Adipose tissue (tissue), 3 donors: ENCODE results near the gene CYLD. TPM values are rescaled to one million over a fixed set of nuclear protein-coding genes. Genes with fewer than 3 reads are reported as not detected.

ENCODE experiments used
- H3K27ac ChIP-seq: one replicate; pipeline ENCODE4 v1.5.1; 2013; ENCODE audit warnings: low read depth, low read length
- WGBS, 3 donors: extraction: QIAGEN DNeasy Blood & Tissue Kit; methylation state at CpG; one replicate each; pipeline ENCODE4 v1.1.7; 2013; 5-methylcytosine and 5-hydroxymethylcytosine counted together
- polyA plus RNA-seq, 3 donors: library from polyadenylated mRNA; stranded (reverse); fragments of 200-250 nt; gene quantifications; one replicate each; pipeline ENCODE4 v1.2.3, GENCODE V29; 2013
- donor health status: healthy with polysubstance abuse.
- donor health status: Bipolar disorder and iron deficiency.
- donor health status: healthy.

Gene CYLD
- polyA plus RNA-seq, 3 donors: 5.8 to 12.5 (median 11.9) TPM

DNA sequence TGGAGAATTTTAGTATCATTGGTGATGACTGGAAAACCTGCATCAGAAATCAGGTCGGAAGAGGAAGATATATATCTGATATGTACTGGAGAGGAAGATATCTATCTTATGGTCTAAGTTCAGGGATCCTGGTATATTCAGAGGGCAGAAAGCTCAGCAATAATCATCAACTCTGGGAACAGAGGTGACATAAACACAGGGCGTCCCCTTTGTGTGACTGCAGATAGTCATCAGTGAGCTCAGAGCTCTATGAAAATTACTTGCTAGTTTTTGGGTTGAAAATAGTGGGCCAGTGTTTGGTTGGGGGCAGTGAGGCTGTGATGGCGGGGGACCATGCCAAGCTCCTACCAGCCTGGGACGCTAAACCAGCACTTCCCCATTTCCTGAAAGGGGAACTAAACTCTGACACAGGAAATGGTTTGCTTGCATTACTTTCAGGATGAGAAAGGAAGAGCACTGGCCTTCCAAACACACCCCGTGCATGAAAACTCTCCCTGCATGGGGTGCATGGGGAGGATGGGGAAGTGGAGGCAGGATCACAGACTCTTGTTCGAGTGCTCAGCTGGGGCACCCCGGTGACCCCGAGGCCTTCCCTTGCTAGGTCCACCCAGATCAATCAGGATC, 32.7 kb upstream of the CYLD start:
- 48 to 68% (median 52%) methylated on average over 8 of the region's 8 CpGs for WGBS, 3 donors
- H3K27ac ChIP-seq: no peak overlapping the region

DNA sequence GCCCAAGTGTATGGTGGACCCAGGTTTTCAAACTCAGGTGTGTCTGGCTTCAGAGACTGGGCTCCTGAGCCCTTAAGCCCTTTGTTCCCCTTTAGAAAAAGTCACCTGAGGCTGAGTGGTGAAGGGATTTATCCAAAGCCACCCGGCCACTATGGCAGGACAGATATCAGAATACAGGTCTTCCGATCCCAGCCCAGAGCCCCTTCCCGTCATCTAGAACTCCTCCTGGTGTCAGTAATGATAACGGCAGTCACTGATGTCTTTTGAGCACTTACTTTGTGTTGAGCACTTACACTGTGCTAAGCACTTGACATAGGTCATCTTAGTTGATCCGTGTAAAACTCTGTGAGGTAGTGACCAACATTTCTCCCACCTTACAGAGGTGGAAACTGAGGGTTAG, 31.9 kb upstream of the CYLD start:
- WGBS, 3 donors: 73 to 90% (median 90%) methylated on average over 5 of the region's 5 CpGs
- H3K27ac ChIP-seq: no peak overlapping the region

DNA sequence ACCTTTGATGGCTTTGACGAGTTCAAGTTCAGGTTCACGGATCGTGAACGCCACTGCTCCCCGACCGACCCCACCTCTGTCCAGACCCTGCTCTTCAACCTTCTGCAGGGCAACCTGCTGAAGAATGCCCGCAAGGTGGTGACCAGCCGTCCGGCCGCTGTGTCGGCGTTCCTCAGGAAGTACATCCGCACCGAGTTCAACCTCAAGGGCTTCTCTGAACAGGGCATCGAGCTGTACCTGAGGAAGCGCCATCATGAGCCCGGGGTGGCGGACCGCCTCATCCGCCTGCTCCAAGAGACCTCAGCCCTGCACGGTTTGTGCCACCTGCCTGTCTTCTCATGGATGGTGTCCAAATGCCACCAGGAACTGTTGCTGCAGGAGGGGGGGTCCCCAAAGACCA, 30.8 kb upstream of the CYLD start:
- WGBS, 3 donors: 89 to 95% (median 94%) methylated on average over 21 of the region's 21 CpGs
- H3K27ac ChIP-seq: no peak overlapping the region

DNA sequence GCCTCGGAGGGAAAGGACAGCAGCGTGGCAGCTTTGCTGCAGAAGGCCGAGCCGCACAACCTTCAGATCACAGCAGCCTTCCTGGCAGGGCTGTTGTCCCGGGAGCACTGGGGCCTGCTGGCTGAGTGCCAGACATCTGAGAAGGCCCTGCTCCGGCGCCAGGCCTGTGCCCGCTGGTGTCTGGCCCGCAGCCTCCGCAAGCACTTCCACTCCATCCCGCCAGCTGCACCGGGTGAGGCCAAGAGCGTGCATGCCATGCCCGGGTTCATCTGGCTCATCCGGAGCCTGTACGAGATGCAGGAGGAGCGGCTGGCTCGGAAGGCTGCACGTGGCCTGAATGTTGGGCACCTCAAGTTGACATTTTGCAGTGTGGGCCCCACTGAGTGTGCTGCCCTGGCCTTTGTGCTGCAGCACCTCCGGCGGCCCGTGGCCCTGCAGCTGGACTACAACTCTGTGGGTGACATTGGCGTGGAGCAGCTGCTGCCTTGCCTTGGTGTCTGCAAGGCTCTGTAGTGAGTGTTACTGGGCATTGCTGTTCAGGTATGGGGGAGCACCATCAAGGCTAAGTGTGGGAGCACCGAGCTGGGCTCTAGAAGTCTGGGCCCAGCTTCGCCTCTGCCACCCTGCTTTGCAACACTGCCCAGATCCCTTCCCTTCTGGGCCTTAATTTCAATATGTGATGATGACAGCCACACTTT, 29.9 kb upstream of the CYLD start:
- no peak overlapping the region for H3K27ac ChIP-seq
- WGBS, 3 donors: 79 to 80% (median 79%) methylated on average over 25 of the region's 25 CpGs

DNA sequence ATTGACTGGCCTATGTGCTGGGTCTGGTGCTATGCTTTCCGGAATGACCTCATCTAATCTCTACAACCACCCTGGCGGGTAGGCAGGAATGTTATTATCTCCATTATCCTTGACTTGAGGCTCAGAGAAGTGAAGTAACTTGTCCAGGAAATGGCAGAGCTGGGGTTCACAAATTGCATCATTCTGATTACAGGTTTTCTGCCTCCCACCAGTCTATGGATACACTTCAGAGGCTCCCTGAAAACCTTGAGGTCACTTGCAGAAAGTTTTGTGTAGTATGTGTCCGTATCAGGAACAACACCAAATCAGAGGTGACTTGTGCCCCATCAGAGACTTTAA, 29.4 kb upstream of the CYLD start:
- H3K27ac ChIP-seq: no peak overlapping the region
- WGBS, 3 donors: 43 to 68% (median 61%) methylated on average over 3 of the region's 3 CpGs

DNA sequence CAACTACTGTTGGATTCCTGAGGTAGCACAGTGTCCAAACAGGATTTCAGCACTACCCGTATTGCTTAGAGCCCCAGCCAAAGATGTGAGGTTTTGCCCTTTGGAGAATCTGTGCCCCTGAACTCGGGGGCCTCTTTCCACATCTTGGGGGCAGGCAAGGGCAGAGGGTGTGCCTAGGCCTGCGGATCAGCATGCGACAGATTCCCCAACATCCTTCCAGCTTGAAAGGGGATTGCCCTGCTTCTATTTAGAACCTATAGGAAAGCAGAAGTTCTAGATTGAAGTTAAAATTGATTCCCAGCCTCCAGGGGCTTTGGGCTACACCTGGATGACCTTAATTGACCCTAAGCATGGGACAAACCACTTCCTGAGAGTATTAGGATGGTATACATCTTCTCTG, 28.9 kb upstream of the CYLD start:
- WGBS, 3 donors: 41 to 83% (median 56%) methylated on average over 4 of the region's 4 CpGs
- no peak overlapping the region for H3K27ac ChIP-seq

DNA sequence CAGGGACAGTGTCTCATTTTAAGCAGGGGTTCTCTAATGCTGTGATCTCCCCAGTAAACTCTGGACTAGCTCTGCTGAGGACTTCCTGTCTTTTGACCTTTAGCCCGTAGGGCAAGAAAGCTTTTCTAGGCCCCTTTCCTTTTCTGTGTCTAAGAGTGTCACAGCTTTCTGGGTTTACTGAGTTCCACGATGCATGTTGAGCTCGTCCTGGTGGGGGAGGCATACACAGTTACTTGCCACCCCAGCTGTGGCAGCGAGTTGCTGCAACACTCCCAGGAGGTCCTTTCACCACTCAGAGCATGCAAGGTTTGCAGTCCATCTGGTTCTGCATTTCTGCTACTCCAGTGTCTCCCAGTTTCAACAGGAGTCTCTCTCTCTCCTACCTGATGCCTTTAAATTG, 24.8 kb upstream of the CYLD start:
- WGBS, 3 donors: 51 to 73% (median 63%) methylated on average over 4 of the region's 4 CpGs
- no peak overlapping the region for H3K27ac ChIP-seq

DNA sequence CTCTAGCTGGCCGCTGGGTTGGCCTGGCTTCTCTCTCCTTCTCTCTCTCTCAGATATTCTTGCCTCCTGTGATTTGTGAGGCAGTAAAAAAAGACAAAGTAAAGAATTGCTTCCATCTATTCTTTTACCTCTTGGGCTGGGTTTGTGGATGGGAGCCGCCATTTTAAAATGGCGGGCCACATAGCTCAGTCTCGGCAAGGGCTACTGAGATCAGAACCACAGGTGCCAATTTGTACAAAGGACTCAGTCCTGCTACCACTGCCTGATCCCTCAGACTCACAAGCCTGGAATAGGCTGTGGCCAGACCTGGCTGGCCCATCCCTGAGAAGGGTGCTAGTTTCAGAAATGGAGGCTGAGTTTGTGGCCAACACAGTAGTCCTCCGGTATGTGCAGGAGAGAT, 24.4 kb upstream of the CYLD start:
- no peak overlapping the region for H3K27ac ChIP-seq
- 87 to 97% (median 90%) methylated on average over 5 of the region's 5 CpGs for WGBS, 3 donors

DNA sequence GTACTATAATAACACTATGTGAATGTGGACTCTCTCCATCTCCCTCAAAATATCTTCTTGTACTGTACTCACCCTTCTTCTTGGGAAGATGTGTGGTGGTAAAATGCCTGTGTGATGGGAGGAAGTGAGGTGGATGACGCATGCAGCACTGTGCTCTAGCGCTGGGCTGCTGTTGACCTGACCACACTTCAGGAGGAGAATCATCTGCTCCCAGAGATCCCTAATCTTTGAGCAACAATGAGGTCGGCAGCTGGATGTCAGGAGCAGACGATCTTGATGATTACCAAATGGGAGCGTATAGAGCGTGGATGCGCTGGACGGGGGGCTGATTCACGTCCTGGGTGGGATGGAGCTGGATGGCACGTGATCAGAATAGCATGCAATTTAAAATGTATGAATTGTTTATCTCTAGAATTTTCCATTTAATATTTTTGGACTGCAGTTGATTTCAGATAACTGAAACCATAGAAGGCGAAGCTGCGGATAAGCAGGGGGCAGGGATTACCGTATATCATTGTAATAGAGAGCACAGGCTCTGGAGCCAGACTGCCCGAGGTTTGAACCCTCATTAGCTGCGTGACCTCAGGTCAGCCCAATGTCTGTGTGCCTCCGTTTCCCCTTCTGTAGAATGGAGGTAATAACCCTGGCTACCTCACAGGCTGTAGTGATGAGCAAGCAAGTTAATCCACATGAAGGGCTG, 23.7 kb upstream of the CYLD start:
- H3K27ac ChIP-seq: no peak overlapping the region
- 60 to 78% (median 63%) methylated on average over 16 of the region's 16 CpGs for WGBS, 3 donors

DNA sequence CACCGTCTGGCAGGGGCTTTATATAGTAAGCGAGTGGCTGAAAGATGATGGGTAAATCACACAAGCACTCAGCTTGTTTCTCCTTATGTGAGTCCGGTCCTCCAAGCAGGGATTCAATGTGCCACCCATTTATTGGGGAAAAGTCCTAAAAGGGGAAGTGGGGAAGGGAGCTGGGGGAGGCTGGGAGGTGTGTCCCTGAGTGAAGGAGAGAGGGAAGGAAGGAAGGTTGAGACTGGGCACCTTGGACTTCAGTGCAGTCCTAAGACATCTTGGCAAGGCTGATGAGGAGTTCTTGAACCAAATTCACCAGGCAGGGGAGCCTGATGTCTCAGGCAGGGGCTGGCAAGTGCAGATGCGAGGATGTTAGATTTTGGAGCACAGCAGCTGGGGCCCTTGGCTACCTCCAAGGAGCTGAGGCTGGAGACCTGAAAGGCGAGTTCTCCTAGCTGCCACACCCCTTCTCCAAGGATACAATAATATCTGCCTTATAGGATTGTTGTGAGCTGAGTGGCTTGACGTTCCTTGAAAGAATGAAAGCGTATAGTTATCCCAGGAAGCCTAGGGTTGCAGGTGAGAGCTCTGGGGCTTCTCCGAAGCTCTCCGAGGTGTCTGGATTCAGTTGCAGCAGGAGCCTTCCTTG, 23.0 kb upstream of the CYLD start:
- H3K27ac ChIP-seq: no peak overlapping the region
- WGBS, 3 donors: 63 to 85% (median 81%) methylated on average over 9 of the region's 9 CpGs

DNA sequence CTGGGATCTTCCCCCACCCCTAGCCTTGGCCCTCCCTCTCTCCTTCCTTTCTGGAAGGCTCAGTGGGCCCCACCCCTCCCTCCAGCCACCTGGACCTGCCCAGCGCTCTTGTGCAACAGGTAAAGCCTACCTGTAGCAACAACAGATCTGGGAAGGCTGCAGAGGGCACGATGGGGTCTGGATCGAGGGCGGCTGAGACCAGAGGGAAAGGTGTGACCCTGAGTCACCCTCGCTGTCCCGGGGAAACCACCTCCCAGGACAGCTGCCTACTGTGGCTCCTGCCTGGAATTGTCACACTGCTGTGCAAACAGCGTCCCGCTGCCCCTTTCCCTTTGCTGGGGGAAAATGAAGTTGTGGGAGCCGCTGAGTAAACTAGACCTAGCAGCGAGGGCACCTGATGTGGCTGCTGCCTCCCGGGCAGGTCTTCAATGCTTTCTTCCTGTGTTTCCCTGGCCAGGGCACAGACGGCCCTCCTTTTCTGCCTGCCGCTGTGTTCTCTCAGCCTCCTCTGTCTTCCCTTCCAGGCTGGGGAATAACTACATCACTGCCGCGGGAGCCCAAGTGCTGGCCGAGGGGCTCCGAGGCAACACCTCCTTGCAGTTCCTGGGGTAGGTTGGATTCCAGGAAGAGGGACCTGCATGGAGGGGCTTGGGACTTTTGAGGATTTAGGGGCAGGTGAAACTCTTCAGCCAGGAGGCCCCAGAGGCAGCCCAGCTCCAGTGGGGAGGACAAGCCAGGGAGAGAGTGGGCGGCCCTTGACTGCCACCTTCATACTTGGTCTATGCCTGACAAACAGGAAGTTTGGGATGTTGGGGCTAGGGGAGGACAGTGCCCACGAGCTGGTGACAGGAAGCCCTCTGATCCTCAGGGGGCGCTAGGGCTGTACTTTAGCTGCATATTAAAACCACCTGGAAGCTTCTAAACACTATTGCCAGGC, 22.2 kb upstream of the CYLD start:
- WGBS, 3 donors: 51 to 79% (median 67%) methylated on average over 20 of the region's 20 CpGs
- H3K27ac ChIP-seq: no peak overlapping the region

DNA sequence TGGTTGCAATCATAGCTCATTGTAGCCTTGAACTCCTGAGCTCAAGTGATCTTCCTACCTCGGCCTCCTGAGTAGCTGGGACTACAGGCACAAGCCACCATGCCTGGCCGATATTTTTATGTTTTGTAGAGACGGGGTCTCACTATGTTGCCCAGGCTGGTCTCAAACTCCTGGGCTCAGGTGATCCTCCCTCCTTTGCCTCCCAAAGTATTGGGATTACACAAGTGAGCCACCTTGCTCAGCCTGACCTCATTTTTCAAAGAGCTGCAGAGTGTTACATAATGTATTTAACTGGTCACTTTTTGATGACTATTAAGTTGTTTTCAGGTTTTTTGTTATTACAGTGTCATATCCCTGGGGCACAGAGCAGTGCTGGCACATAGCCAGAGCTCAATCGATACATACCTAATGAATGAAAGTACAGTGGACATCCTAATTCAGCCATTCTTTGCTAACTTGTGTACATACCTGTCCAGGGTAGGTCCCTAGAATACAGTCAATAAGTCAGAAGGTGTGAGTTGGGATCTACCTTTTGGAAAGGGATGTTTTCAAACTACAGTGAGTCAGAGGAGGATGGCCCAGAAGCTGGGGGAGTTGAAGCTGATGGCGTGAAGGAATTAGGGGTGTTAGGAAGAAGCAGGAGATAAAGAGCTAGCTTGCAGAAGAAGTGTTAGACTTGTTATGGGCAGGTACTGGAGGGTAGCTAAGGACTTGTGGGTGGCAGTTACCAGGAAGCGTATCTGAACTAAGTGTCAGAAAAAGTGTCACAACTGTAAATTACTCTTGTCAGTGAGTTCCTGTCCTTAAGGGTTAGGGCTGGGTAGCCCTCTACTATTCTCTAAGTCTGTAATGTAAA, 20.1 kb upstream of the CYLD start:
- WGBS, 3 donors: 82 to 85% (median 83%) methylated on average over 6 of the region's 6 CpGs
- no peak overlapping the region for H3K27ac ChIP-seq

DNA sequence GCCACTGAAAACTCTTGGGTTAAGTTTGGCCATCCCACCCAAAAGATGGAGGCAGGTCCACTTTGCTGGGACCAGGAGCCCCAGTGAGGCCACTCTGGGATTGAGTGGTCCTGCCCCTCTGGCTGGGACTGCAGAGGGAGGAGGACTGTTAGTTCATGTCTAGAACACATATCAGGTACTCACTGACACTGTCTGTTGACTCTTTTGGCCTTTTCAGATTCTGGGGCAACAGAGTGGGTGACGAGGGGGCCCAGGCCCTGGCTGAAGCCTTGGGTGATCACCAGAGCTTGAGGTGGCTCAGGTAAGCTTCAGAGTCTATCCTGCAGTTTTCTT, 19.5 kb upstream of the CYLD start:
- 91 to 100% (median 92%) methylated on average over 1 of the region's 1 CpG for WGBS, 3 donors
- no peak overlapping the region for H3K27ac ChIP-seq

DNA sequence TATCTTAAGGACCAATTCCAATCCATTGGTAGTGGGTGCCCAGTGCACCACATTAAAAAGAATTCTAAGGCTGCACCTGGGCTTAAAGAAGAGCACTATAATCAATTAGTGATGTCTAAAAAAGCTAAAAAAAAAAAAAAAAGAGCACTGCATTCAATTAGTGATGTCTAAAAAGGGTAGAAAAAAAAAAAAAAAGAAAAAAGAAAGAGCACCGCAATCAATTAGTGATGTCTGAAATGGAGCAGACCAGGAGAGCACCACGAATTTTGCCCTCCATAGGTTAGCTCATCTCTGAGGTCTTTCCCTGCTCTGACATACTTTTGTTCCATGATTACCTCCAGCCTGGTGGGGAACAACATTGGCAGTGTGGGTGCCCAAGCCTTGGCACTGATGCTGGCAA, 18.9 kb upstream of the CYLD start:
- 86 to 95% (median 89%) methylated on average over 2 of the region's 2 CpGs for WGBS, 3 donors
- H3K27ac ChIP-seq: no peak overlapping the region

DNA sequence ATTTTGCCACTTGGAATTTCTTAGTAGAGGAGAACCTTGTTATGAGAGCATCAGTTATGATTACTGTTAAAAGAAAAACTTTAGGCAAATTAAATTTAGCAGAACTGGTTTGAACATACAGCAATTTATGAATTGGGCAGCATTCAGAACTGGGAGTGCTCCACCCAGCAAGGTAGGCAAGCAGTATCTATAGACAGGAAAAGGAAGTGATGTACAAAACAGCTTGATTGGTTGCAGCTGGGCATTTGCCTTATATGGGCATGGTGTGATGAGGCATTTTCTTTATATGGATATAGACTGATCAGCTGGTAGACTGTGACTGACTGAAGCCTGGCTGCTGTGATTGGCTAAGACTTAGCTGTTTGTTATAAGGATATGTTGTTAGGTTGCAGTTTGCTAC, 17.6 kb upstream of the CYLD start:
- H3K27ac ChIP-seq: no peak overlapping the region

DNA sequence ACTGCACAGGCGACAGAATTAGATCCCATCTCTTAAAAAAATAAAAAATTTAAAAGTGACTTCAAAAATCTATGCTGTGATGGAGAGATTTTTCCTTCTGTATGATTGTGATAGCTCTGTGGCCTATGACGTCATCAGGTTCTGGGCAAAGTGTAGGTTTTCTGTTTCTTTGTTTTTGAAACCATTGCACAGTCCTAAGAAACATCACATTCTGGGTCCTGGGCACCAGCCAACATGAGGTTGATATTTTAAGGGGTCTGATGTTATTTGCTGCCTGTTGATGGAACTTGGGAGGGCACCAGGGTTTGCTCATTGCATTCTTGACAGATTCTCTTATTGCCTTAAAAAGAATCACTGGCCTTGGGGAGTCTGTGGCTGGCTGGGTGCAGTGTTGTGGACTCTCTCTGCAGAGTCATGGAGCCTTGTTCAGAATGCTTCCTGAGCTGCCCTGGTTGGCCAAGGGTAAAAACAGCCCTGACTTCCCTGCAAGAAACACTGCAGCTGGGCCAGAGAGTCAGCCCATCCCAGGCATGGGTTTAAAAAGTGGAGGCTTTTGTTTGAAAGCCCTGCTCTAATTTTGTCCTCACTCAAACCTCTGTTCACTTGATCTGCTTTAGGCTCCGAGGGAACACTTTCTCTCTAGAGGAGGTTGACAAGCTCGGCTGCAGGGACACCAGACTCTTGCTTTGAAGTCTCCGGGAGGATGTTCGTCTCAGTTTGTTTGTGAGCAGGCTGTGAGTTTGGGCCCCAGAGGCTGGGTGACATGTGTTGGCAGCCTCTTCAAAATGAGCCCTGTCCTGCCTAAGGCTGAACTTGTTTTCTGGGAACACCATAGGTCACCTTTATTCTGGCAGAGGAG, 10.5 kb upstream of the CYLD start:
- 76 to 82% (median 81%) methylated on average over 6 of the region's 6 CpGs for WGBS, 3 donors
- H3K27ac ChIP-seq: no peak overlapping the region
